WTC11 (cell line): ENCODE results near the gene RYR3.

Experiments
- CTCF ChIP-seq: fragments of 200-600 bp; IDR thresholded peaks from 2 replicates; pipeline ENCODE4 v1.8.0; 2022; ENCODE audit warnings: antibody characterized with exemption
- FOXJ3 ChIP-seq: sonication (generic); formaldehyde crosslinking; IDR thresholded peaks from 2 replicates; pipeline ENCODE4 v1.9.0; 2021; ENCODE audit warnings: missing genetic modification reagents, mild to moderate bottlenecking, borderline replicate concordance
- FOXK1 ChIP-seq: sonication (generic); formaldehyde crosslinking; IDR thresholded peaks from 2 replicates; pipeline ENCODE4 v1.8.0; 2022; ENCODE audit warnings: mild to moderate bottlenecking, moderate library complexity, missing genetic modification reagents
- MLX ChIP-seq: sonication (generic); formaldehyde crosslinking; IDR thresholded peaks from 2 replicates; pipeline ENCODE4 v1.8.1; 2023; ENCODE audit warnings: mild to moderate bottlenecking, missing genetic modification reagents, moderate library complexity
- MYBL2 ChIP-seq: sonication (generic); formaldehyde crosslinking; IDR thresholded peaks from 2 replicates; pipeline ENCODE4 v1.8.1; 2023; ENCODE audit warnings: mild to moderate bottlenecking, moderate library complexity, missing genetic modification reagents
- SMAD3 ChIP-seq: sonication (generic); formaldehyde crosslinking; IDR thresholded peaks from 2 replicates; pipeline ENCODE4 v1.8.0; 2022; ENCODE audit warnings: missing genetic modification reagents, mild to moderate bottlenecking, borderline replicate concordance
- SMAD4 ChIP-seq: sonication (generic); formaldehyde crosslinking; IDR thresholded peaks from 2 replicates; pipeline ENCODE4 v1.8.0; 2022; ENCODE audit warnings: mild to moderate bottlenecking, missing genetic modification reagents
- TP53 ChIP-seq: sonication (generic); formaldehyde crosslinking; IDR thresholded peaks from 2 replicates; pipeline ENCODE4 v1.8.1; 2023; ENCODE audit warnings: mild to moderate bottlenecking, missing genetic modification reagents
- USF1 ChIP-seq: sonication (generic); formaldehyde crosslinking; IDR thresholded peaks from 2 replicates; pipeline ENCODE4 v1.8.0; 2022; ENCODE audit warnings: mild to moderate bottlenecking, missing genetic modification reagents
- ZNF232 ChIP-seq: sonication (generic); formaldehyde crosslinking; IDR thresholded peaks from 2 replicates; pipeline ENCODE4 v1.8.0; 2022; ENCODE audit warnings: mild to moderate bottlenecking, missing genetic modification reagents
- ZNF423 ChIP-seq: fragments of 250-450 bp; sonication (Bioruptor Pico); IDR thresholded peaks from 2 replicates; pipeline ENCODE4 v2.1.2; 2022; ENCODE audit warnings: mild to moderate bottlenecking, moderate library complexity
- TF ChIP-seq, protein P1 (sequence below): sonication (generic); formaldehyde crosslinking; IDR thresholded peaks from 2 replicates; pipeline ENCODE4 v1.8.1; 2023; ENCODE audit warnings: mild to moderate bottlenecking, missing genetic modification reagents
- TF ChIP-seq, protein P2 (sequence below): sonication (generic); formaldehyde crosslinking; IDR thresholded peaks from 2 replicates; pipeline ENCODE4 v1.8.1; 2022; ENCODE audit warnings: mild to moderate bottlenecking, missing genetic modification reagents, moderate library complexity, borderline replicate concordance
- TF ChIP-seq, protein P3 (sequence below): sonication (generic); formaldehyde crosslinking; IDR thresholded peaks from 2 replicates; pipeline ENCODE4 v1.8.1; 2022; ENCODE audit warnings: low read depth, mild to moderate bottlenecking, moderate library complexity, missing genetic modification reagents, borderline replicate concordance

DNA sequence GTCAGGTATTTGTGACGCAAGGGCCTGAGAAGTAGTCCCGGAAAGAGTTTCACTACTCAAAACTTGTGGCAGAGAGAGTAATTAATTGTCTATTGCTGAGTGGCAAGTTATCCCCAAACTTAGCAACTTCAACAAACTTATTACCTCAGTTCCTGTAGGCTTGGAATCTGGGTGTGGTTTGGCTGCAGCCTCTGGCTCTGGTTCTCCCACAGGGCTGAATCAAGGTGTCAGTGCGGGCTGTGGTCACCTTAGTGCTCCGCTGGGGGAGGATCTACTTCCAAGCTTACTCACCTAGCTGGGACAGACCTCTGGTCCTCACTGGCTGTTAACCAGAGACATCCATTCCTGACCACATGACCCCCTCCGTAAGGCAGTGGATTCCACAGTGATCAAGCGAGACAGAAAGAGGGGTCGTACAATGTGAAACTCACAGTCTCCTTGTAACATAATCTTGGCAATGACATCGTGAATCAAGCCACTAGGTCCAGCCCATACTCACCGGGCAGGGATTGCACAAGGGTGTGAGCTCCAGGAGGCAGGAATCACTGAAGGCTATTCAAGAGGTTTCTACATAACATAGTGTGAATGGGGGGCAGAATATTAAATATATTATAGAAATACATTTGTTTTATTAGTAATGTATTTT, 138.3 kb downstream of the RYR3 start:
- TF ChIP-seq, protein P1, sequence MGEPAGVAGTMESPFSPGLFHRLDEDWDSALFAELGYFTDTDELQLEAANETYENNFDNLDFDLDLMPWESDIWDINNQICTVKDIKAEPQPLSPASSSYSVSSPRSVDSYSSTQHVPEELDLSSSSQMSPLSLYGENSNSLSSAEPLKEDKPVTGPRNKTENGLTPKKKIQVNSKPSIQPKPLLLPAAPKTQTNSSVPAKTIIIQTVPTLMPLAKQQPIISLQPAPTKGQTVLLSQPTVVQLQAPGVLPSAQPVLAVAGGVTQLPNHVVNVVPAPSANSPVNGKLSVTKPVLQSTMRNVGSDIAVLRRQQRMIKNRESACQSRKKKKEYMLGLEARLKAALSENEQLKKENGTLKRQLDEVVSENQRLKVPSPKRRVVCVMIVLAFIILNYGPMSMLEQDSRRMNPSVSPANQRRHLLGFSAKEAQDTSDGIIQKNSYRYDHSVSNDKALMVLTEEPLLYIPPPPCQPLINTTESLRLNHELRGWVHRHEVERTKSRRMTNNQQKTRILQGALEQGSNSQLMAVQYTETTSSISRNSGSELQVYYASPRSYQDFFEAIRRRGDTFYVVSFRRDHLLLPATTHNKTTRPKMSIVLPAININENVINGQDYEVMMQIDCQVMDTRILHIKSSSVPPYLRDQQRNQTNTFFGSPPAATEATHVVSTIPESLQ (CRISPR knock-in tag): no peak
- no peak for TF ChIP-seq CTCF
- no peak for TF ChIP-seq MLX (CRISPR knock-in tag)
- TF ChIP-seq FOXK1 (CRISPR knock-in tag): no peak
- no peak for TF ChIP-seq ZNF232
- TF ChIP-seq TP53 (CRISPR knock-in tag): no peak
- TF ChIP-seq USF1 (CRISPR knock-in tag): no peak
- no peak for TF ChIP-seq SMAD4
- TF ChIP-seq, protein P2, sequence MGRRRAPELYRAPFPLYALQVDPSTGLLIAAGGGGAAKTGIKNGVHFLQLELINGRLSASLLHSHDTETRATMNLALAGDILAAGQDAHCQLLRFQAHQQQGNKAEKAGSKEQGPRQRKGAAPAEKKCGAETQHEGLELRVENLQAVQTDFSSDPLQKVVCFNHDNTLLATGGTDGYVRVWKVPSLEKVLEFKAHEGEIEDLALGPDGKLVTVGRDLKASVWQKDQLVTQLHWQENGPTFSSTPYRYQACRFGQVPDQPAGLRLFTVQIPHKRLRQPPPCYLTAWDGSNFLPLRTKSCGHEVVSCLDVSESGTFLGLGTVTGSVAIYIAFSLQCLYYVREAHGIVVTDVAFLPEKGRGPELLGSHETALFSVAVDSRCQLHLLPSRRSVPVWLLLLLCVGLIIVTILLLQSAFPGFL (CRISPR knock-in tag): no peak
- no peak for TF ChIP-seq SMAD3 (CRISPR knock-in tag)
- no peak for TF ChIP-seq ZNF423 (CRISPR knock-in tag)
- TF ChIP-seq, protein P3, sequence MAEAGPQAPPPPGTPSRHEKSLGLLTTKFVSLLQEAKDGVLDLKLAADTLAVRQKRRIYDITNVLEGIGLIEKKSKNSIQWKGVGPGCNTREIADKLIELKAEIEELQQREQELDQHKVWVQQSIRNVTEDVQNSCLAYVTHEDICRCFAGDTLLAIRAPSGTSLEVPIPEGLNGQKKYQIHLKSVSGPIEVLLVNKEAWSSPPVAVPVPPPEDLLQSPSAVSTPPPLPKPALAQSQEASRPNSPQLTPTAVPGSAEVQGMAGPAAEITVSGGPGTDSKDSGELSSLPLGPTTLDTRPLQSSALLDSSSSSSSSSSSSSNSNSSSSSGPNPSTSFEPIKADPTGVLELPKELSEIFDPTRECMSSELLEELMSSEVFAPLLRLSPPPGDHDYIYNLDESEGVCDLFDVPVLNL (CRISPR knock-in tag): no peak
- no peak for TF ChIP-seq MYBL2 (CRISPR knock-in tag)
- TF ChIP-seq FOXJ3 (CRISPR knock-in tag): no peak
